Endothelial cell of umbilical vein (primary cell): ENCODE measurements around the gene SLC37A1. TPM values are rescaled to one million over a fixed set of nuclear protein-coding genes. Genes with fewer than 3 reads are reported as not detected.

Experiments used
- BruUV-seq: library from RNA; stranded (reverse); fragments of 400-500 nt; replicated peaks from 2 replicates; lab custom pipeline; 2021; lab: Mats Ljungman, UMichigan
- CTCF ChIA-PET: fragments of 300-600, 350-600 bp; sonication (Branson Sonifier 250); formaldehyde crosslinking; loops from one replicate; lab custom pipeline; 2021; ENCODE audit warnings: antibody characterized with exemption, inconsistent platforms; lab: Charles Lee
- POLR2A ChIA-PET: fragments of 300-600, 350-600 bp; sonication (Branson Sonifier 250); formaldehyde crosslinking; loops from one replicate; lab custom pipeline; 2021; ENCODE audit warnings: antibody characterized with exemption, inconsistent platforms; lab: Charles Lee
- DNase-seq: peaks from one replicate; pipeline ENCODE4 v3.0.0-alpha.2; 2011; ENCODE audit warnings: low read depth, low spot score
- FAIRE-seq: peaks from 2 replicates; lab custom pipeline; 2011; peaks lifted over from hg19 to GRCh38; lab: Jason Lieb, UNC
- H2AFZ ChIP-seq: 2 replicates; pipeline ENCODE4 v1.6.0; 2012; ENCODE audit warnings: low read depth, low read length, control low read depth, inconsistent platforms
- H3K27ac ChIP-seq: 2 replicates; pipeline ENCODE4 v1.5.1; 2011; ENCODE audit warnings: low read depth, mild to moderate bottlenecking, control low read depth, low read length, moderate library complexity; ENCODE audit not compliant: insufficient read depth
- H3K27me3 ChIP-seq, 2 experiments: 2 replicates each; pipeline versions ENCODE4 v1.6.0 to v1.6.1; 2011; ENCODE audit warnings: low read length in 2 of 2, mixed read lengths in 1 of 2; ENCODE audit not compliant: control insufficient read depth in 2 of 2, insufficient read depth in 2 of 2
- H3K36me3 ChIP-seq, 2 experiments: 2 replicates in 1 of 2; 3 replicates in 1 of 2; pipeline ENCODE4 v1.5.1; 2011; ENCODE audit warnings: low read length in 2 of 2, mild to moderate bottlenecking in 1 of 2, moderate library complexity in 1 of 2; ENCODE audit not compliant: control insufficient read depth in 2 of 2, insufficient read depth in 2 of 2; ENCODE audit errors: extremely low read depth in 1 of 2
- H3K4me1 ChIP-seq: 3 replicates; pipeline ENCODE4 v1.5.1; 2011; ENCODE audit warnings: mild to moderate bottlenecking, low read length; ENCODE audit not compliant: control insufficient read depth, insufficient read depth; ENCODE audit errors: extremely low read depth
- H3K4me2 ChIP-seq: 2 replicates; pipeline ENCODE4 v1.6.1; 2011; ENCODE audit warnings: low read length, control low read depth, mixed read lengths; ENCODE audit not compliant: insufficient read depth
- H3K4me3 ChIP-seq, 3 experiments: fragments of 200-600 bp in 1 of 3; sonication (generic), shearing (Covaris generic) in 1 of 3; replicated peaks in 1 of 3; 2 replicates each; pipeline ENCODE4 v1.5.1; 2011 to 2016; ENCODE audit warnings: control low read depth in 3 of 3, low read length in 3 of 3, mild to moderate bottlenecking in 2 of 3, inconsistent platforms in 1 of 3, low read depth in 1 of 3, moderate library complexity in 1 of 3; ENCODE audit not compliant: insufficient read depth in 1 of 3
- H3K79me2 ChIP-seq: 2 replicates; pipeline ENCODE4 v1.6.0; 2012; ENCODE audit warnings: low read length, inconsistent platforms; ENCODE audit not compliant: control insufficient read depth, insufficient read depth
- H3K9ac ChIP-seq: replicated peaks from 2 replicates; pipeline ENCODE3; 2011; ENCODE audit warnings: low read length, control low read depth; ENCODE audit not compliant: insufficient read depth; ENCODE audit errors: extremely low read depth
- H3K9me1 ChIP-seq: replicated peaks from 3 replicates; pipeline ENCODE4 v1.6.0; 2011; ENCODE audit warnings: mild to moderate bottlenecking, low read length; ENCODE audit not compliant: control insufficient read depth, insufficient read depth; ENCODE audit errors: extremely low read depth
- H3K9me3 ChIP-seq: replicated peaks from 2 replicates; pipeline ENCODE4 v1.5.1; 2012; ENCODE audit warnings: low read length, inconsistent platforms; ENCODE audit not compliant: control insufficient read depth, insufficient read depth
- H4K20me1 ChIP-seq: replicated peaks from 2 replicates; pipeline ENCODE3; 2011; ENCODE audit warnings: mild to moderate bottlenecking, low read length; ENCODE audit not compliant: control insufficient read depth, insufficient read depth; ENCODE audit errors: extremely low read depth
- EZH2 ChIP-seq: IDR thresholded peaks from 2 replicates; pipeline ENCODE4 v1.6.1; 2012; ENCODE audit warnings: borderline replicate concordance, low read depth, mild to moderate bottlenecking, moderate library complexity, low read length, inconsistent platforms; ENCODE audit not compliant: severe bottlenecking
- FOS ChIP-seq: IDR thresholded peaks from 2 replicates; pipeline ENCODE4 v1.6.1; 2011; ENCODE audit warnings: mild to moderate bottlenecking, low read length, moderate library complexity, borderline replicate concordance; ENCODE audit not compliant: insufficient read depth
- GATA2 ChIP-seq: IDR thresholded peaks from 2 replicates; pipeline ENCODE4 v1.7.0; 2011; ENCODE audit warnings: low read depth, mild to moderate bottlenecking, moderate library complexity, mixed read lengths, low read length; ENCODE audit not compliant: insufficient read length, insufficient read depth
- JUN ChIP-seq: IDR thresholded peaks from 2 replicates; pipeline ENCODE4 v1.6.1; 2011; ENCODE audit warnings: borderline replicate concordance, low read depth; ENCODE audit not compliant: insufficient read length, insufficient read depth
- MYC ChIP-seq: IDR thresholded peaks from one replicate; pipeline ENCODE4 v1.6.1; 2011; ENCODE audit warnings: mild to moderate bottlenecking, low read depth, low read length
- POLR2A ChIP-seq: IDR thresholded peaks from 2 replicates; pipeline ENCODE4 v1.6.1; 2012; ENCODE audit warnings: low read depth, mild to moderate bottlenecking, control low read depth, low read length
- POLR2AphosphoS5 ChIP-seq: IDR thresholded peaks from 2 replicates; pipeline ENCODE4 v1.6.1; 2012; ENCODE audit warnings: low read depth, mild to moderate bottlenecking, control low read depth, low read length, moderate library complexity; ENCODE audit not compliant: insufficient read depth
- dilution Hi-C: fragments of 300-500 bp; cut with MboI; formaldehyde crosslinking; loops from one replicate; pipeline ENCODE4 v1.15.0; 2019; ENCODE audit warnings: low sequenced_read_pairs; ENCODE audit not compliant: extremely low pct_ligation_motif_present
- intact Hi-C: fragments of 100-400 bp; cut with micrococcal nuclease; formaldehyde crosslinking; loops from one replicate; pipeline ENCODE4 v1.10.0; 2022
- polyA plus RNA-seq, 4 experiments: library from polyadenylated mRNA; depleted of rRNA in 3 of 4; stranded (reverse) in 3 of 4; unstranded in 1 of 4; fragments of >200 nt; gene quantifications; 2 replicates each; pipeline versions ENCODE4 v1.2.1 to v1.2.3, GENCODE V29; 2011 to 2012; ENCODE audit warnings: missing spikeins in 1 of 4
- total RNA-seq: library from RNA; stranded (reverse); gene quantifications from 2 replicates; pipeline ENCODE4 v1.2.3, GENCODE V29; 2021
- TF ChIP-seq, protein P1 (sequence below), 2 donors: IDR thresholded peaks; 1 replicate in 1 of 2; 2 replicates in 1 of 2; pipeline ENCODE4 v1.5.1; 2011; ENCODE audit warnings: low read length in 2 of 2, mild to moderate bottlenecking in 2 of 2, moderate library complexity in 2 of 2, control low read depth in 1 of 2, inconsistent platforms in 1 of 2, low read depth in 1 of 2; ENCODE audit not compliant: insufficient read depth in 1 of 2; ENCODE audit errors: extremely low read depth in 1 of 2
- TF ChIP-seq, protein P2 (sequence below): IDR thresholded peaks from 2 replicates; pipeline ENCODE4 v1.6.1; 2011; ENCODE audit not compliant: insufficient read depth, insufficient read length

Gene SLC37A1
- total and polyA plus RNA-seq, 2 donors (not counting 3 experiments of a cell fraction or from before 2014, with no cell fraction given), result 4.7 to 7.6 TPM

DNA sequence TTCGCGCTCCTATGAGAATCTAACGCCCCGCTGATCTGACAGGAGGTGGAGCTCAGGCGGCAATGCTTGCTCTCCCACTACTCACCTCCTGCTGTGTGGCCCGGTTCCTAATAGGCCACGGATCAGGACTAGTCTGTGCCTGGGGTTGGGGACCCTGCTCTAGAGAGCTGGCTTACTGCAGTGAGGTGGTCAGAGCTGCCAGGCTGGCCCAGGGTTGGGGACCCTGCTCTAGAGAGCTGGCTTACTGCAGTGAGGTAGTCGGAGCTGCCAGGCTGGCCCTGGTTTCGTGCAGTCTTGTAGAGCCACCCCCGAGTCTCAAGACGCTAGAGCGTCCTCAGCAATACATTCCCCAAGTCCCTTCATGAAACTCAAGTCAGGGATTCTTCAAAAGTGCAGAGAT is 27.5 kb downstream of the SLC37A1 start:
- dilution Hi-C loops (no loop called here), intact Hi-C loops (no loop called here)
- TF ChIP-seq, protein P1, sequence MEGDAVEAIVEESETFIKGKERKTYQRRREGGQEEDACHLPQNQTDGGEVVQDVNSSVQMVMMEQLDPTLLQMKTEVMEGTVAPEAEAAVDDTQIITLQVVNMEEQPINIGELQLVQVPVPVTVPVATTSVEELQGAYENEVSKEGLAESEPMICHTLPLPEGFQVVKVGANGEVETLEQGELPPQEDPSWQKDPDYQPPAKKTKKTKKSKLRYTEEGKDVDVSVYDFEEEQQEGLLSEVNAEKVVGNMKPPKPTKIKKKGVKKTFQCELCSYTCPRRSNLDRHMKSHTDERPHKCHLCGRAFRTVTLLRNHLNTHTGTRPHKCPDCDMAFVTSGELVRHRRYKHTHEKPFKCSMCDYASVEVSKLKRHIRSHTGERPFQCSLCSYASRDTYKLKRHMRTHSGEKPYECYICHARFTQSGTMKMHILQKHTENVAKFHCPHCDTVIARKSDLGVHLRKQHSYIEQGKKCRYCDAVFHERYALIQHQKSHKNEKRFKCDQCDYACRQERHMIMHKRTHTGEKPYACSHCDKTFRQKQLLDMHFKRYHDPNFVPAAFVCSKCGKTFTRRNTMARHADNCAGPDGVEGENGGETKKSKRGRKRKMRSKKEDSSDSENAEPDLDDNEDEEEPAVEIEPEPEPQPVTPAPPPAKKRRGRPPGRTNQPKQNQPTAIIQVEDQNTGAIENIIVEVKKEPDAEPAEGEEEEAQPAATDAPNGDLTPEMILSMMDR (IDR thresholded peaks at IDR 0.05; ENCODE audit: extremely low read depth in 1 of 2, insufficient read depth in 1 of 2, low read depth in 1 of 2, low read length in 2 of 2), result no peak
- no peak for TF ChIP-seq MYC
- TF ChIP-seq POLR2A, result no peak
- TF ChIP-seq EZH2, result no peak
- TF ChIP-seq, protein P2, sequence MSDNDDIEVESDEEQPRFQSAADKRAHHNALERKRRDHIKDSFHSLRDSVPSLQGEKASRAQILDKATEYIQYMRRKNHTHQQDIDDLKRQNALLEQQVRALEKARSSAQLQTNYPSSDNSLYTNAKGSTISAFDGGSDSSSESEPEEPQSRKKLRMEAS, result no peak
- TF ChIP-seq GATA2, result no peak
- no peak for TF ChIP-seq FOS
- no peak for TF ChIP-seq POLR2AphosphoS5
- no peak for TF ChIP-seq JUN
- POLR2A ChIA-PET, result no interaction called here
- Histone ChIP-seq H3K4me2 (no peak overlapping the region), H3K27me3 (no peaks in the 10 kb centered on the region), H4K20me1 (no peaks in the 10 kb centered on the region), H2AFZ (no peak overlapping the region), H3K36me3 (no peaks in the 10 kb centered on the region), H3K9me1 (no peaks in the 10 kb centered on the region), H3K4me3 (no peak overlapping the region), H3K4me1 (no peaks in the 10 kb centered on the region), H3K9ac (no peak overlapping the region), H3K79me2 (no peaks in the 10 kb centered on the region), H3K27ac (no peak overlapping the region), H3K9me3 (no peaks in the 10 kb centered on the region)
- no peak for DNase-seq
- CTCF ChIA-PET, result no interaction called here
- BruUV-seq, result no TSS peak
- no peak for FAIRE-seq
